ENCODE data around the gene PROSER3. TPM values are rescaled to one million over a fixed set of nuclear protein-coding genes. Genes with fewer than 3 reads are reported as not detected.
A peak's percentile ranks its signal among the peaks of the same experiment; 100 is the strongest.

PROSER3 gene
- total RNA-seq, result 1 to 10 TPM; 2.8 to 7.8 TPM
- 10 to 100 TPM; 15.2 to 27.7 TPM for polyA plus RNA-seq (ENCODE audit: insufficient read length in 2 of 2)
- long read RNA-seq, donor 1, partial matches to known transcripts, result 0 of 2 reads
- long read RNA-seq, donor 1, other reads (novel, unspliced or antisense), result 0 of 2 reads
- long read RNA-seq, donor 2, result 0 reads
- long read RNA-seq, donor 3, partial matches to known transcripts, result 0 of 1 reads
- long read RNA-seq, donor 3, other reads (novel, unspliced or antisense), result 0 of 1 reads
- long read RNA-seq, donor 4, result 0 reads

- peak; percentile 93 to 100 (median 99) for DNase-seq (ENCODE audit: low read depth in 4 of 6, low spot score in 6 of 6)
- H3K27ac ChIP-seq (ENCODE audit: low read depth, low read length), result peak within 1 kb of the TSS; percentile 97
- no peaks in the 10 kb centered on the region for H3K9me3 ChIP-seq (ENCODE audit: control insufficient read depth, insufficient read depth, low read length)
- WGBS (ENCODE audit: insufficient coverage), result 0% methylated on average over 53 of the region's 53 CpGs
- no peaks in the 10 kb centered on the region for H3K27me3 ChIP-seq (ENCODE audit: control insufficient read depth, insufficient read depth, low read length)
- H3K4me1 ChIP-seq (ENCODE audit: control insufficient read depth, insufficient read depth, low read length), result peaks cover 41% of the 10 kb centered on the region
- H3K36me3 ChIP-seq (ENCODE audit: control insufficient read depth, insufficient read depth, low read length), result peaks cover 52% of the 10 kb centered on the region
- H3K4me3 ChIP-seq (ENCODE audit: low read depth, low read length), result peak within 1 kb of the TSS; percentile 97
Observed at GRCh38 chr19:35757749-35758608, at the start of gene PROSER3. PROSER3 (plus strand) TSS chr19:35758176; CDS start chr19:35758216, 40 bp downstream.

DNA sequence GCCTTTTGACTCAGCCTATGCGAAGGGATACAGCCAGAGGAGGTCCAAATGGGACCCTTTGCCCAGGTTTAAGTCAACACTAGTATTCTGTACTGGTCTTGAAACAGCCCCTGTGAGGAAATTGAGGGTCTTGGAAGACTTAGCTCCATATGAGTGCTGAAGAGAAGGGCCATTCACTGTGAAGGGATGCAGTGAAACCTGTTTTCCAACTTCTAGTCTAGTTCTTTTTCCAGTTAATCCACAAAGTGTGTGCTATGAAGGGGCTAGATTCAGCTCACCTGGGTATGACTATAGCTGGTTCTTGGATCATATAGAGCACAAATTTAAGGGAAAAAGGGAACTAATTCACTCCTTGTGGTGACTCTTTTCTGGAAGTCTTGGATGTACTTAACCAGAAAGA is 49.6 kb upstream of the PROSER3 start:
- no peaks in the 10 kb centered on the region for H3K36me3 ChIP-seq (ENCODE audit: control insufficient read depth, insufficient read depth, low read length)
- WGBS (ENCODE audit: insufficient coverage), result 75% methylated on average over 1 of the region's 1 CpG

GRCh38 chr19:35710784-35711723 is 46.9 kb upstream of the PROSER3 start:
- no peaks in the 10 kb centered on the region for H3K27me3 ChIP-seq (ENCODE audit: control insufficient read depth, insufficient read depth, low read length)
- 55% methylated on average over 3 of the region's 13 CpGs for WGBS (ENCODE audit: insufficient coverage)
- H3K27ac ChIP-seq (ENCODE audit: low read depth, low read length), result no peak overlapping the region
- peaks cover 9% of the 10 kb centered on the region for H3K36me3 ChIP-seq (ENCODE audit: control insufficient read depth, insufficient read depth, low read length)
- H3K4me1 ChIP-seq (ENCODE audit: control insufficient read depth, insufficient read depth, low read length), result peaks cover 16% of the 10 kb centered on the region
- no peak overlapping the region for H3K4me3 ChIP-seq (ENCODE audit: low read depth, low read length)
- no peak for DNase-seq (ENCODE audit: low read depth in 4 of 6, low spot score in 6 of 6)
- H3K9me3 ChIP-seq (ENCODE audit: control insufficient read depth, insufficient read depth, low read length), result no peaks in the 10 kb centered on the region

More for the DNA sequence above, 49.6 kb upstream of the PROSER3 start:
- H3K9me3 ChIP-seq (ENCODE audit: control insufficient read depth, insufficient read depth, low read length), result no peaks in the 10 kb centered on the region
- DNase-seq (ENCODE audit: low read depth in 4 of 6, low spot score in 6 of 6), result no peak
- no peak overlapping the region for H3K27ac ChIP-seq (ENCODE audit: low read depth, low read length)
- peaks cover 2% of the 10 kb centered on the region for H3K27me3 ChIP-seq (ENCODE audit: control insufficient read depth, insufficient read depth, low read length)
- H3K4me1 ChIP-seq (ENCODE audit: control insufficient read depth, insufficient read depth, low read length), result no peaks in the 10 kb centered on the region
- H3K4me3 ChIP-seq (ENCODE audit: low read depth, low read length), result no peak overlapping the region

DNA sequence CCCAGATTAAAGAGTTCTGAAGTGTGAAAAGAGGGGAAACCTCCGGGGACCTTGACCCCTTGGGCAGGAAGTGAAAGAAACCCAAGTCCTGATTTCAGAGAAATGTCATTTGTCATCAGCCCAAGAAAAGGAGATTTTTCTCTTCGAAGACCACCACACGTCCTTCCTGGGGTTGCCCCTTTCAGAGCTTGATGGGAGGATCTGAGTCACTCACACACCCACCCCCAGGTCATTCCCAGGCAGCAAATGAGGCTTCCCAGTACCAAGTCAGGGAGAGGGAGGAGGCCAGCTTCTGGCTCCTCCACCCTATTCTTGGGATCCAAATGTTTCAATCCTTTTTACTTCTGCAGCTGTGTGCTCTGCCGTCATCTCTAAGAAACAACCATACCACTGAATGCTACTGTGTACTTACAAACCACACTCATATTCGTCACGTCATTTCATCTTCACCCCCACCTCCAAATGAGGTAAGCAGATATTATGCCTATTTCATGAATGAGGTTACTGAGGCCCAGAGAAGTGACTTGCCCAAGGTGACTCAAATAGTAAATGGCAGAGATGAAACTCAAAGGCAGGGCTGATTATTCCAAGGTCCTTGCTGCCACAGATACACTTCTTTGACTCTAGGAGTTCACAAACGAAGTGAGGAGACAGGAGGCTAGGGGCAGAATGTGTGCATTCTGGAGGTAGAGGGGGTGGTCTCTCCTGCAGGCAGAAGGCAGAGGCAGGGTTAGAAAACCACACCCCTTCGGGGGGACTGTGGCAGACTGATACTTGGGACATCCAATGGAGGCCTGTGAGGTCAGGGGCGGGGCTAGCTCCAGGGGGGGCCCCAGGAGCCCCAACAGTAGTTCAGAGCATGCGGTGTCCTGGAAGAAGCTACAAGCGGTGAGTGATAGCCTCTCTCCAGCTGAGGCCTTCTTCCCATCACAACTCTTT is 45.1 kb upstream of the PROSER3 start:
- Histone ChIP-seq H3K27me3 (ENCODE audit: control insufficient read depth, insufficient read depth, low read length) (no peaks in the 10 kb centered on the region), H3K4me3 (ENCODE audit: low read depth, low read length) (no peak overlapping the region), H3K4me1 (ENCODE audit: control insufficient read depth, insufficient read depth, low read length) (peaks cover 26% of the 10 kb centered on the region), H3K9me3 (ENCODE audit: control insufficient read depth, insufficient read depth, low read length) (no peaks in the 10 kb centered on the region), H3K36me3 (ENCODE audit: control insufficient read depth, insufficient read depth, low read length) (peaks cover 9% of the 10 kb centered on the region), H3K27ac (ENCODE audit: low read depth, low read length) (no peak overlapping the region)
- WGBS (ENCODE audit: insufficient coverage), result 70% methylated on average over 5 of the region's 11 CpGs
- DNase-seq (ENCODE audit: low read depth in 4 of 6, low spot score in 6 of 6), result no peak

GRCh38 chr19:35713506-35713850 is 44.5 kb upstream of the PROSER3 start:
- no peak for DNase-seq (ENCODE audit: low read depth in 4 of 6, low spot score in 6 of 6)
- 67% methylated on average over 1 of the region's 2 CpGs for WGBS (ENCODE audit: insufficient coverage)
- Histone ChIP-seq H3K36me3 (ENCODE audit: control insufficient read depth, insufficient read depth, low read length) (peaks cover 9% of the 10 kb centered on the region), H3K9me3 (ENCODE audit: control insufficient read depth, insufficient read depth, low read length) (no peaks in the 10 kb centered on the region), H3K4me3 (ENCODE audit: low read depth, low read length) (no peak overlapping the region), H3K27ac (ENCODE audit: low read depth, low read length) (no peak overlapping the region), H3K27me3 (ENCODE audit: control insufficient read depth, insufficient read depth, low read length) (no peaks in the 10 kb centered on the region), H3K4me1 (ENCODE audit: control insufficient read depth, insufficient read depth, low read length) (peaks cover 27% of the 10 kb centered on the region)

GRCh38 chr19:35713904-35714495 is 44.0 kb upstream of the PROSER3 start:
- WGBS (ENCODE audit: insufficient coverage), result 87% methylated on average over 10 of the region's 12 CpGs
- Histone ChIP-seq H3K36me3 (ENCODE audit: control insufficient read depth, insufficient read depth, low read length) (peaks cover 9% of the 10 kb centered on the region), H3K27ac (ENCODE audit: low read depth, low read length) (no peak overlapping the region), H3K4me3 (ENCODE audit: low read depth, low read length) (no peak overlapping the region), H3K4me1 (ENCODE audit: control insufficient read depth, insufficient read depth, low read length) (peaks cover 32% of the 10 kb centered on the region), H3K9me3 (ENCODE audit: control insufficient read depth, insufficient read depth, low read length) (no peaks in the 10 kb centered on the region), H3K27me3 (ENCODE audit: control insufficient read depth, insufficient read depth, low read length) (no peaks in the 10 kb centered on the region)
- DNase-seq (ENCODE audit: low read depth in 4 of 6, low spot score in 6 of 6), result no peak

- WGBS (ENCODE audit: insufficient coverage), result 49% methylated on average over 12 of the region's 14 CpGs
- Histone ChIP-seq H3K27me3 (ENCODE audit: control insufficient read depth, insufficient read depth, low read length) (no peaks in the 10 kb centered on the region), H3K4me1 (ENCODE audit: control insufficient read depth, insufficient read depth, low read length) (peaks cover 40% of the 10 kb centered on the region), H3K4me3 (ENCODE audit: low read depth, low read length) (no peak overlapping the region), H3K27ac (ENCODE audit: low read depth, low read length) (no peak overlapping the region), H3K36me3 (ENCODE audit: control insufficient read depth, insufficient read depth, low read length) (peaks cover 16% of the 10 kb centered on the region), H3K9me3 (ENCODE audit: control insufficient read depth, insufficient read depth, low read length) (no peaks in the 10 kb centered on the region)
- DNase-seq (ENCODE audit: low read depth in 4 of 6, low spot score in 6 of 6), result no peak
Observed at GRCh38 chr19:35714601-35715354, 43.2 kb upstream of the PROSER3 start.

- Histone ChIP-seq H3K4me1 (ENCODE audit: control insufficient read depth, insufficient read depth, low read length) (peaks cover 42% of the 10 kb centered on the region), H3K27me3 (ENCODE audit: control insufficient read depth, insufficient read depth, low read length) (no peaks in the 10 kb centered on the region), H3K36me3 (ENCODE audit: control insufficient read depth, insufficient read depth, low read length) (peaks cover 22% of the 10 kb centered on the region), H3K27ac (ENCODE audit: low read depth, low read length) (no peak overlapping the region), H3K9me3 (ENCODE audit: control insufficient read depth, insufficient read depth, low read length) (no peaks in the 10 kb centered on the region), H3K4me3 (ENCODE audit: low read depth, low read length) (no peak overlapping the region)
- WGBS (ENCODE audit: insufficient coverage), result 79% methylated on average over 7 of the region's 7 CpGs
- DNase-seq (ENCODE audit: low read depth in 4 of 6, low spot score in 6 of 6), result no peak
Observed at GRCh38 chr19:35715355-35715809, 42.6 kb upstream of the PROSER3 start.

All from spinal cord (tissue), 10 donors.